AG09309 (cell line): ENCODE results near the gene CDV3.
"Not testable (repeated sequence)": the region's sequence is repeated elsewhere in the genome, so short reads cannot be mapped to it uniquely, and the experiment has no call there.

Experiments
- DNase-seq: peaks from one replicate; pipeline ENCODE4 v3.0.0-alpha.2; 2010; ENCODE audit warnings: low read depth
- H3K4me3 ChIP-seq: 2 replicates; pipeline ENCODE4 v1.5.1; 2011; ENCODE audit warnings: mild to moderate bottlenecking, low read depth, low read length, moderate library complexity; ENCODE audit not compliant: control insufficient read depth
- CTCF ChIP-seq: IDR thresholded peaks from 2 replicates; pipeline ENCODE4 v1.5.1; 2011; ENCODE audit warnings: mild to moderate bottlenecking, low read depth, low read length, inconsistent platforms; ENCODE audit not compliant: insufficient read depth, control insufficient read depth; ENCODE audit errors: missing control alignments

The CDV3 gene

GRCh38 chr3:133535971-133536881 is 37.3 kb upstream of the CDV3 start:
- H3K4me3 ChIP-seq: no peak overlapping the region
- DNase-seq: peak; percentile 71

GRCh38 chr3:133537131-133537530 is 36.4 kb upstream of the CDV3 start:
- not testable (repeated sequence) for DNase-seq, H3K4me3 ChIP-seq

More at GRCh38 chr3:133535971-133536881, 37.3 kb upstream of the CDV3 start:
- TF ChIP-seq CTCF: no peak

GRCh38 chr3:133538154-133538553 is 35.3 kb upstream of the CDV3 start:
- no peak for TF ChIP-seq CTCF
- DNase-seq: no peak
- H3K4me3 ChIP-seq: no peak overlapping the region

- DNase-seq: no peak
- H3K4me3 ChIP-seq: no peak overlapping the region
- TF ChIP-seq CTCF: no peak
These were observed 32.4 kb upstream of the CDV3 start for GRCh38 chr3:133540896-133541674.

- no peak for TF ChIP-seq CTCF
- no peak for DNase-seq
- no peak overlapping the region for H3K4me3 ChIP-seq
These were observed 30.6 kb upstream of the CDV3 start for GRCh38 chr3:133542871-133543270.

- not testable (repeated sequence) for DNase-seq, H3K4me3 ChIP-seq
These were observed 28.5 kb upstream of the CDV3 start for GRCh38 chr3:133544983-133545382.

GRCh38 chr3:133547432-133548041 is 25.9 kb upstream of the CDV3 start:
- TF ChIP-seq CTCF: no peak
- H3K4me3 ChIP-seq: no peak overlapping the region
- peak; percentile 71 for DNase-seq
